ENCODE data around the gene RNF112. TPM values are rescaled to one million over a fixed set of nuclear protein-coding genes. Genes with fewer than 3 reads are reported as not detected.
A peak's percentile ranks its signal among the peaks of the same experiment; 100 is the strongest.

Gene RNF112
- total RNA-seq, 6 experiments from 2014 or later: 0.12 to 0.86 (median 0.54) TPM

DNA sequence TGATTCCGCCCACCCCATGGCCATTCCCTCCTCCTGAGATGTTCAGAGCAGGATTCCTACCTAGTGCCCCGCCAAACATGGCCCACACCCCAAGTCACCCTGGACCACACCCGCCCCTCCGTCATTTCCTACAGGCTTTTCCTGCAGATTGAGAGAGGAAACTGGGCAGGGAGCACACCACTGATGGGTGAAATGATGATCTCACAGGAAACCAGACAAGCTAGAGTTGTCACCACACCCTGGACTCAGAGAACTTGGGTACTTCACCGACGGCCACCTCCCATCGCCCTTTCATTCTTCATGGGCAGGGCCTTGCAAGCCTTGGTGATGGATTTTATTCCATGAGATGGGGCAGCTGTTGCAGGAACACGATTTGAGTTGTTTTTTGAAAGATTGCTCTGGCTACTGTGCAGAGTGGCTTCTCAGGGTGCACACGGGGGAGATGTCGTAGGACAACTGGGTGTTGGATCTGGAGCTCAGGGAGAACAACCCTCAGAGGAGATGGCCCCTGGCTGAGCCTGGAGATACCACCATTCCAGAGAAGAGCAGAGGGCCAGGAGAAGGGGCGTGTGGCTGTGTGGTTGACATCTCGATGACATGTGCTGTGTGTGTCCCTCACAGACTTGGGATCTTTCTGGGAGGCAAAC, 41.1 kb upstream of the RNF112 start:
- ATAC-seq: peak; percentile 7 to 42 (median 26)

DNA sequence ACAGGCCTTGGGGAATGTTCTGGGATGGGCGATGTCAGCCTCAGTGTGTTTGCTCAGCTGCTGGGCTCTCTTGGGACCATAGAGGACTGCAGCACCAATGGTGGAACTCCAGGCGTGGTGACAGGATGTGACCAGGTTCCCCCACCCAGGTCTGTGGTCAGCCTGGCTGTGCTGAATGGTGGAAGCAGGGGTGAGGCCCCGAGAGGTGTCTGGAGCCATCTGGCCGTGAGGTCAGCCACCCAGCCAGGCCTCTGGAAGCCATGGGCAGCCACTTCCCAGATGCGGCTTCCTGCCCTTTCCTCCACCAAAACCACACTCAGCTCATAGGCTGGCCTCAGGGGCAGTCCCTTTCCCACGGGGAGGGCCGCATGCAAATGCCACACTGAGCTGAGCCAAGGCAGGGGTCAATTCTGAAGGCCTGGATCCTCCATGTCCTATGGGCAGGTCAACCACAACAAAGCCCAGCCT, 40.5 kb upstream of the RNF112 start:
- Histone ChIP-seq H3K36me3 (no peaks in the 10 kb centered on the region), H3K9me3 (no peaks in the 10 kb centered on the region), H3K4me1 (no peaks in the 10 kb centered on the region), H3K27ac (no peak overlapping the region), H3K4me3 (no peak overlapping the region), H3K27me3 (no peaks in the 10 kb centered on the region)
- TF ChIP-seq, protein P1, sequence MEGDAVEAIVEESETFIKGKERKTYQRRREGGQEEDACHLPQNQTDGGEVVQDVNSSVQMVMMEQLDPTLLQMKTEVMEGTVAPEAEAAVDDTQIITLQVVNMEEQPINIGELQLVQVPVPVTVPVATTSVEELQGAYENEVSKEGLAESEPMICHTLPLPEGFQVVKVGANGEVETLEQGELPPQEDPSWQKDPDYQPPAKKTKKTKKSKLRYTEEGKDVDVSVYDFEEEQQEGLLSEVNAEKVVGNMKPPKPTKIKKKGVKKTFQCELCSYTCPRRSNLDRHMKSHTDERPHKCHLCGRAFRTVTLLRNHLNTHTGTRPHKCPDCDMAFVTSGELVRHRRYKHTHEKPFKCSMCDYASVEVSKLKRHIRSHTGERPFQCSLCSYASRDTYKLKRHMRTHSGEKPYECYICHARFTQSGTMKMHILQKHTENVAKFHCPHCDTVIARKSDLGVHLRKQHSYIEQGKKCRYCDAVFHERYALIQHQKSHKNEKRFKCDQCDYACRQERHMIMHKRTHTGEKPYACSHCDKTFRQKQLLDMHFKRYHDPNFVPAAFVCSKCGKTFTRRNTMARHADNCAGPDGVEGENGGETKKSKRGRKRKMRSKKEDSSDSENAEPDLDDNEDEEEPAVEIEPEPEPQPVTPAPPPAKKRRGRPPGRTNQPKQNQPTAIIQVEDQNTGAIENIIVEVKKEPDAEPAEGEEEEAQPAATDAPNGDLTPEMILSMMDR (IDR thresholded peaks at IDR 0.05): no peak
- TF ChIP-seq POLR2A (IDR thresholded peaks at IDR 0.05): no peak
- DNase-seq (peak in 1 of 3 donors; percentile 44), ATAC-seq (peak; percentile 27 to 72 (median 49))
- WGBS (ENCODE audit: insufficient coverage, low coverage, low lambda C conversion rate, missing lambda C conversion rate): no CpG with 5 or more reads among the region's 7 CpGs
- intact Hi-C loops (cut with DNase I): loop anchor here in 1 of 2 donors (5.0 kb wide), 1 partner anchor 82 kb away; no protein-coding TSS in a partner anchor

More for the DNA sequence above, 41.1 kb upstream of the RNF112 start:
- no peak for DNase-seq
- no peak overlapping the region for H3K4me3 ChIP-seq
- H3K27me3 ChIP-seq: no peaks in the 10 kb centered on the region
- TF ChIP-seq POLR2A (IDR thresholded peaks at IDR 0.05): no peak
- TF ChIP-seq, protein P1 (IDR thresholded peaks at IDR 0.05): no peak
- no peak overlapping the region for H3K27ac ChIP-seq
- intact Hi-C loops (cut with DNase I): loop anchor here (5.0 to 10.0 kb wide), 2 partner anchors 82 to 85 kb away; no protein-coding TSS in a partner anchor
- H3K36me3 ChIP-seq: no peaks in the 10 kb centered on the region
- WGBS (ENCODE audit: insufficient coverage, low coverage, low lambda C conversion rate, missing lambda C conversion rate): 70% methylated on average over 6 of the region's 12 CpGs
- no peaks in the 10 kb centered on the region for H3K9me3 ChIP-seq
- peaks cover 0 to 3% (median 0%) of the 10 kb centered on the region in 4 donors for H3K4me1 ChIP-seq

DNA sequence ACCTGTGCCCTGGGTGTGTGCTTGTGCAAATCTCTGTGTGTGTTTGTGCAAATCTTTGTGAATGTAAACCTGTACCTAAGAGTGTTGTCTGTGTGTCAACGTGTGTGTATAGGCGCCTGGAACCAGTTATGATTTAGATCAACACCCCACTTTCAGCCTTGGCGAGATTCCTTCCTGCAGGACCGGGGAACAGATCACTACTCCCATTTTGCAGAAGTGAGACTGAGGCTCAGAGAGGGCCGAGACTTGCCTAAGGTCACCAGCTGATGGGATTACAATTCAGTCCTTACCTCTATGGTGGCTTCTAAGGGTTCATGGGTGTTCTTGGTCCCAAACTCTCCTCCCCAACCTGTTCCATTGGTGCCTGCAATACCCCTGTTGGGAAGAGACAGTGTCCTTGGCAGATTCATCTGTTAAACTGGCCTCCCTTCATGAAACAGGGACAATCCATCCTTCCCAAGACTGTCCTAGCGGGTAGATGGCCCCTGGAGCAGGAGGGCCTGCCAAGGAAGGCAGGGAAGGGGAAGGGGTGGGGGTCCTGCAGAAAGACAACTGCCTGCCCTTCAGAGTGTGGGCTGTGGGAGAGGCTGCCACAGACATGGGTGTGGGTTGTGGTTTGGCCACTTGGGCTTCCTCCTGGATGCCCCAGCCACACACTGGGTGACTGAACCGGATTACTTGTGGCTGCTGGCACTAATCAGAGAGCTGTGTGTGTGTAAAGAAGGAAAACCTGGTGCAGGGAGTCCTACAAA, 39.6 kb upstream of the RNF112 start:
- H3K27ac ChIP-seq: no peak overlapping the region
- H3K9me3 ChIP-seq: no peaks in the 10 kb centered on the region
- H3K36me3 ChIP-seq: no peaks in the 10 kb centered on the region
- WGBS (ENCODE audit: insufficient coverage, low coverage, low lambda C conversion rate, missing lambda C conversion rate): no CpG with 5 or more reads among the region's 7 CpGs
- intact Hi-C loops (cut with DNase I): loop anchor here in 1 of 2 donors (5.0 kb wide), 1 partner anchor 81 kb away; no protein-coding TSS in a partner anchor
- no peaks in the 10 kb centered on the region for H3K27me3 ChIP-seq
- DNase-seq: peak in 1 of 3 donors; percentile 25
- no peak for ATAC-seq
- H3K4me3 ChIP-seq: no peak overlapping the region
- H3K4me1 ChIP-seq: no peaks in the 10 kb centered on the region
- TF ChIP-seq POLR2A (IDR thresholded peaks at IDR 0.05): no peak
- TF ChIP-seq, protein P1 (IDR thresholded peaks at IDR 0.05): no peak

DNA sequence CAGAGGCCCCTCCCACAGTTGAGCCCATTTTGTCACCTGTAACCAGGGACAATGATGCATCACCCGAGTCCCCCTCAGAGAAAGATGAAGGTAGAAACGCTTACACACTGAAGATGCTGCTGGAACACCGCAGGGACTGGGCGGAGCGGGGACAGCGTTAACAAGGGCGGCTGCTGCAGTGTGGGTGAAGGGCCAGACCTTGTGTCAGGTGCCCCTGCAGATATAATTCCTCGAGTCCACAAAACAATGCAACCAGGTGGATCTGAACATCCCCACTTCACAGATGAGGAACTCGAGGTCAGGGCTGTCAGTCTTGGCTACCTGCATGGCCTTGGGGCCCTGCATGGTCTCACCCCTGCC, 39.0 kb upstream of the RNF112 start:
- TF ChIP-seq, protein P1 (IDR thresholded peaks at IDR 0.05): no peak
- no peak for TF ChIP-seq POLR2A (IDR thresholded peaks at IDR 0.05)
- ATAC-seq (no peak), DNase-seq (peak in 1 of 3 donors; percentile 33)
- Histone ChIP-seq H3K27ac (no peak overlapping the region), H3K4me1 (peaks cover 0 to 5% (median 2%) of the 10 kb centered on the region in 4 donors), H3K36me3 (no peaks in the 10 kb centered on the region), H3K9me3 (no peaks in the 10 kb centered on the region), H3K27me3 (no peaks in the 10 kb centered on the region), H3K4me3 (no peak overlapping the region)
- WGBS (ENCODE audit: insufficient coverage, low coverage, low lambda C conversion rate, missing lambda C conversion rate): 98% methylated on average over 5 of the region's 9 CpGs
- intact Hi-C loops (cut with DNase I): loop anchor here in 1 of 2 donors (5.0 kb wide), 1 partner anchor 80 kb away; no protein-coding TSS in a partner anchor

All from right lobe of liver (tissue), 6 donors.